Ovary (tissue), 9 donors: ENCODE measurements around the gene STT3B. TPM values are rescaled to one million over a fixed set of nuclear protein-coding genes. Genes with fewer than 3 reads are reported as not detected.

Source experiments
- DNase-seq, 5 donors: peaks; one replicate each; pipeline ENCODE4 v3.0.0-alpha.2; 2019 to 2020
- H3K27ac ChIP-seq, 2 donors: fragments of 200-600 bp; one replicate each; pipeline versions ENCODE4 v1.5.1 to v1.8.0; 2019 to 2022
- H3K27me3 ChIP-seq: fragments of 200-600 bp; one replicate; pipeline ENCODE4 v1.8.0; 2022
- H3K36me3 ChIP-seq: fragments of 200-600 bp; sonication (generic); one replicate; pipeline ENCODE4 v1.5.1; 2019
- H3K4me1 ChIP-seq: one replicate; pipeline ENCODE4 v1.8.1; 2013; ENCODE audit warnings: mild to moderate bottlenecking, moderate library complexity; ENCODE audit not compliant: insufficient read depth
- H3K4me3 ChIP-seq: fragments of 200-600 bp; sonication (generic); one replicate; pipeline ENCODE4 v1.5.1; 2017
- H3K9me3 ChIP-seq, 2 donors: fragments of 200-600 bp in 1 of 2; sonication (generic) in 1 of 2; one replicate each; pipeline versions ENCODE4 v1.5.1 to v1.8.1; 2013 to 2019; ENCODE audit warnings: mild to moderate bottlenecking in 1 of 2, moderate library complexity in 1 of 2
- CTCF ChIP-seq, 3 donors: fragments of 450-650 bp in 2 of 3; fragments of 200-600 bp in 1 of 3; IDR thresholded peaks; one replicate each; pipeline versions ENCODE4 v1.5.1 to v1.8.0; 2016 to 2022; ENCODE audit warnings: antibody characterized with exemption in 3 of 3, mild to moderate bottlenecking in 1 of 3
- EP300 ChIP-seq: sonication (generic); formaldehyde crosslinking; IDR thresholded peaks from one replicate; pipeline ENCODE4 v1.6.1; 2017; ENCODE audit warnings: antibody characterized with exemption
- POLR2A ChIP-seq: fragments of 450-650 bp; IDR thresholded peaks from one replicate; pipeline ENCODE4 v1.6.1; 2017; ENCODE audit warnings: antibody characterized with exemption, mild to moderate bottlenecking, moderate library complexity
- WGBS, 3 donors: extraction: QIAGEN DNeasy Blood & Tissue Kit in 1 of 3; methylation state at CpG; one replicate each; pipeline versions ENCODE4 v1.1.5 to v1.1.7; 2013 to 2017; 5-methylcytosine and 5-hydroxymethylcytosine counted together
- intact Hi-C, 4 donors: fragments of 100-400 bp; cut with DNase I; formaldehyde crosslinking; loops; one replicate each; pipeline versions ENCODE4 v1.11.0 to v1.15.1; 2022 to 2023
- polyA plus RNA-seq, 2 donors: library from polyadenylated mRNA; stranded (reverse); fragments of 200-250 nt in 1 of 2; fragments of 350-450 nt in 1 of 2; fragmentation: Illumina TruSeq in 1 of 2; extraction: RNeasy Lipid Tissue Mini Kit (QIAGEN cat#74804) in 1 of 2; gene quantifications; one replicate each; pipeline ENCODE4 v1.2.3, GENCODE V29; 2013 to 2014
- total RNA-seq, 7 donors: library from RNA; depleted of rRNA in 2 of 7; stranded (reverse); fragments of >200 nt in 2 of 7; fragmentation: NEBNext Ultra II Directional in 3 of 7; extraction: Animal tissue kit (Norgen Biotek cat#: 25700) in 3 of 7; gene quantifications; one replicate each; pipeline versions ENCODE4 v1.1.0 to v1.2.4, GENCODE V29; 2016 to 2023
- donor health status: DM: no; HTN: no; CAD: no; lungs with moderate emphysema.
- donor health status: DM: no; HTN: no; CAD: no.
- donor health status: Bipolar disorder and iron deficiency.
- donor health status: DM: yes; HTN: yes; CAD: no.
- donor health status: DM: no; HTN: no; CAD: no.
- donor health status: DM: yes; HTN: yes; CAD: no.

STT3B gene
- total and polyA plus RNA-seq, 9 donors, result 79.8 to 233 (median 137) TPM

GRCh38 chr3:31614162-31614921, 81.6 kb downstream of the STT3B start:
- no peak for DNase-seq
- H3K9me3 ChIP-seq, result no peaks in the 10 kb centered on the region
- H3K4me1 ChIP-seq, result peaks cover 1% of the 10 kb centered on the region
- no peaks in the 10 kb centered on the region for H3K27me3 ChIP-seq
- H3K27ac ChIP-seq, result no peak overlapping the region
- H3K4me3 ChIP-seq, result no peak overlapping the region
- H3K36me3 ChIP-seq, result no peaks in the 10 kb centered on the region
- TF ChIP-seq CTCF (IDR thresholded peaks at IDR 0.05) (no peak), POLR2A (no peak), EP300 (no peak)
- WGBS, 3 donors, result 74 to 77% (median 75%) methylated on average over 5 of the region's 5 CpGs
- intact Hi-C loops, result no loop called here

GRCh38 chr3:31615071-31615875, 82.5 kb downstream of the STT3B start:
- no peak for TF ChIP-seq POLR2A
- Histone ChIP-seq H3K27me3 (no peaks in the 10 kb centered on the region), H3K27ac (no peak overlapping the region), H3K4me3 (no peak overlapping the region), H3K4me1 (peaks cover 1% of the 10 kb centered on the region), H3K36me3 (no peaks in the 10 kb centered on the region), H3K9me3 (no peaks in the 10 kb centered on the region)
- DNase-seq, result no peak
- WGBS, 3 donors, result 88 to 92% (median 90%) methylated on average over 4 of the region's 4 CpGs
- intact Hi-C loops, result no loop called here

GRCh38 chr3:31616711-31617110, 84.0 kb downstream of the STT3B start:
- Histone ChIP-seq H3K27me3 (no peaks in the 10 kb centered on the region), H3K4me3 (no peak overlapping the region), H3K27ac (no peak overlapping the region), H3K9me3 (no peaks in the 10 kb centered on the region), H3K36me3 (no peaks in the 10 kb centered on the region), H3K4me1 (no peaks in the 10 kb centered on the region)
- TF ChIP-seq POLR2A, result no peak
- TF ChIP-seq CTCF (IDR thresholded peaks at IDR 0.05), result no peak
- no peak for TF ChIP-seq EP300
- WGBS, 3 donors, result 72 to 75% (median 72%) methylated on average over 2 of the region's 2 CpGs
- intact Hi-C loops, result no loop called here
- no peak for DNase-seq

DNA sequence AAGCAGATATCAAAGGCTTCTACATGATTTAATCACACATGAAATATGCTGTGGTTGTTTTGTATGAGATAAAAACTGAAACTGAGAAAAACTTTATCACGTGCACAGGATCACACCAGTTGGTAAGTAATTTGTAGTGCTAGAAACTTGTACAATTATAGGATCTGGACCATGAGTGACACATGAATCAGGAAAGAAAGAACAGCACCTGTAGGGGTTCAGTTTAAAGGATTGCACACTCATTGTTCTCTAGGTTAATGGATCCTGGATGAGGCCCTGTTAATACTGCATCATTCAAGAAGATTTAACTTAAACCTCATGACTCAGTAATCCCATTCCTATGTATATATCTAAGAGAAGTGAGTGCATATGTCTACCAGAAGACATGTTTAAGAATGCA, 87.9 kb downstream of the STT3B start:
- Histone ChIP-seq H3K36me3 (no peaks in the 10 kb centered on the region), H3K27me3 (no peaks in the 10 kb centered on the region), H3K27ac (no peak overlapping the region), H3K4me1 (no peaks in the 10 kb centered on the region), H3K9me3 (no peaks in the 10 kb centered on the region), H3K4me3 (no peak overlapping the region)
- no peak for TF ChIP-seq POLR2A
- TF ChIP-seq CTCF (IDR thresholded peaks at IDR 0.05), result no peak
- no peak for TF ChIP-seq EP300
- intact Hi-C loops, result no loop called here
- no peak for DNase-seq
- 62 to 74% (median 67%) methylated on average over 1 of the region's 1 CpG for WGBS, 3 donors

DNA sequence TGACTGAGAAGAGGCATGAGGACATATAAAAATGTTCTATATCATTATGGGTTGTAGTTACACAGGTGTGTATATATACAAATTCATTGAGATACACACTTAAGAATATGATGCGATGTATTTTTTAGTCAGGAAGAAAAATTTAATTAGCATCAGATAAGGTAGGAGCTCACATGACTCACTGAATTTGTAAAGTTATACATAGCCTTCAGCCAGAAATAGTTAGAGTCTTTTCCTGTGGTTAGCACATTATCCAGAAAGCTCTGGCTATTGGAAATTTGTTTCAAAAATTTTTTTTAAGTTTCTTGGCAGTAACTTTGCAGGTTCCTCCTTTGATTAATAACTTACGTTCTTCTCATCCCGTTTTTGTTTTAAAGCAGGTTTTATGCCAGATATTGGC, 88.6 kb downstream of the STT3B start:
- Histone ChIP-seq H3K36me3 (no peaks in the 10 kb centered on the region), H3K4me1 (no peaks in the 10 kb centered on the region), H3K4me3 (no peak overlapping the region), H3K27me3 (no peaks in the 10 kb centered on the region), H3K27ac (no peak overlapping the region), H3K9me3 (no peaks in the 10 kb centered on the region)
- DNase-seq, result no peak
- TF ChIP-seq POLR2A (no peak), CTCF (IDR thresholded peaks at IDR 0.05) (no peak), EP300 (no peak)
- intact Hi-C loops, result no loop called here
- 69 to 75% (median 74%) methylated on average over 3 of the region's 3 CpGs for WGBS, 3 donors
